HG03442 (cell line): Measurements from ENCODE around the gene MED25.

Experiments
- ATAC-seq: cut with Tn5 transposase; IDR thresholded peaks from one replicate; pipeline ENCODE4 v1.9.1; 2021; ENCODE audit warnings: mild to moderate bottlenecking, moderate library complexity; ENCODE audit not compliant: unreplicated experiment

MED25 gene

GRCh38 chr19:49840736-49841249, 22.7 kb downstream of the MED25 start:
- no peak for ATAC-seq

GRCh38 chr19:49843265-49843664, 25.2 kb downstream of the MED25 start:
- ATAC-seq: no peak

GRCh38 chr19:49844138-49845095, 26.3 kb downstream of the MED25 start:
- ATAC-seq: no peak

- no peak for ATAC-seq
These were observed 27.3 kb downstream of the MED25 start for GRCh38 chr19:49845414-49845813.

- ATAC-seq: no peak
These were observed 28.3 kb downstream of the MED25 start for GRCh38 chr19:49846408-49846807.

- ATAC-seq: no peak
These were observed 29.9 kb downstream of the MED25 start for GRCh38 chr19:49847731-49848696.

GRCh38 chr19:49848938-49849337, 30.8 kb downstream of the MED25 start:
- no peak for ATAC-seq

- ATAC-seq: no peak
These were observed 31.5 kb downstream of the MED25 start for GRCh38 chr19:49849433-49850220.

GRCh38 chr19:49850221-49850486, 32.1 kb downstream of the MED25 start:
- no peak for ATAC-seq

- ATAC-seq: peak; percentile 69
These were observed 32.6 kb downstream of the MED25 start, which contains the start of gene PTOV1 for GRCh38 chr19:49850487-49851342. Gene PTOV1 (plus strand): TSS chr19:49851159.

- ATAC-seq: peak; percentile 6
These were observed 33.6 kb downstream of the MED25 start for GRCh38 chr19:49851456-49852259.

- ATAC-seq: no peak
These were observed 34.6 kb downstream of the MED25 start for GRCh38 chr19:49852631-49853126.

- no peak for ATAC-seq
These were observed 35.8 kb downstream of the MED25 start for GRCh38 chr19:49853852-49854377.

GRCh38 chr19:49854378-49855263, 36.5 kb downstream of the MED25 start:
- ATAC-seq: no peak

GRCh38 chr19:49855277-49855675, 37.2 kb downstream of the MED25 start:
- ATAC-seq: no peak

- no peak for ATAC-seq
These were observed 37.8 kb downstream of the MED25 start for GRCh38 chr19:49855676-49856573.
